Liver (tissue), 9 donors: ENCODE results near the gene STK38L. TPM values are rescaled to one million over a fixed set of nuclear protein-coding genes. Genes with fewer than 3 reads are reported as not detected.

Experiments used
- DNase-seq: peaks from one replicate; pipeline ENCODE4 v3.0.0-alpha.2; 2017; ENCODE audit warnings: low spot score
- H3K27ac ChIP-seq, 2 donors: one replicate each; pipeline ENCODE4 v1.7.0; 2013; ENCODE audit warnings: inconsistent platforms in 2 of 2, low read length in 2 of 2, control low read depth in 1 of 2, low read depth in 1 of 2, mild to moderate bottlenecking in 1 of 2
- H3K27me3 ChIP-seq, 4 donors: one replicate each; pipeline versions ENCODE4 v1.6.1 to v1.7.0; 2013; ENCODE audit warnings: low read length in 3 of 4, inconsistent platforms in 1 of 4, mild to moderate bottlenecking in 1 of 4, moderate library complexity in 1 of 4; ENCODE audit not compliant: control insufficient read depth in 4 of 4, insufficient read depth in 4 of 4
- H3K36me3 ChIP-seq, 4 donors: one replicate each; pipeline versions ENCODE4 v1.6.1 to v1.7.0; 2013; ENCODE audit warnings: low read length in 3 of 4, mild to moderate bottlenecking in 3 of 4, low read depth in 1 of 4, moderate library complexity in 1 of 4; ENCODE audit not compliant: control insufficient read depth in 4 of 4, insufficient read depth in 3 of 4
- H3K4me1 ChIP-seq, 4 donors: one replicate each; pipeline versions ENCODE4 v1.6.1 to v1.7.0; 2013; ENCODE audit warnings: low read length in 3 of 4, mild to moderate bottlenecking in 3 of 4, moderate library complexity in 1 of 4; ENCODE audit not compliant: control insufficient read depth in 4 of 4, insufficient read depth in 4 of 4
- H3K4me3 ChIP-seq, 3 donors: one replicate each; pipeline versions ENCODE4 v1.6.1 to v1.7.0; 2013; ENCODE audit warnings: low read length in 3 of 3, control low read depth in 1 of 3, low read depth in 1 of 3, mild to moderate bottlenecking in 1 of 3
- H3K9ac ChIP-seq, 2 donors: one replicate each; pipeline ENCODE4 v1.7.0; 2013; ENCODE audit warnings: low read length in 2 of 2, mild to moderate bottlenecking in 2 of 2, moderate library complexity in 2 of 2, control low read depth in 1 of 2, low read depth in 1 of 2
- H3K9me3 ChIP-seq, 4 donors: one replicate each; pipeline versions ENCODE4 v1.6.1 to v1.7.0; 2013; ENCODE audit warnings: low read length in 3 of 4; ENCODE audit not compliant: control insufficient read depth in 4 of 4
- ATF3 ChIP-seq: IDR thresholded peaks from 2 replicates; pipeline ENCODE4 v1.6.1; 2016; ENCODE audit warnings: antibody characterized with exemption
- EGR1 ChIP-seq, 2 donors: IDR thresholded peaks; 2 replicates each; pipeline ENCODE4 v1.6.1; 2016 to 2018; ENCODE audit warnings: antibody characterized with exemption in 2 of 2, low read depth in 2 of 2
- FOXA1 ChIP-seq: IDR thresholded peaks from 2 replicates; pipeline ENCODE4 v1.6.1; 2016; ENCODE audit warnings: antibody characterized with exemption
- FOXA2 ChIP-seq: IDR thresholded peaks from 2 replicates; pipeline ENCODE4 v1.6.1; 2016; ENCODE audit warnings: antibody characterized with exemption
- GABPA ChIP-seq, 2 donors: IDR thresholded peaks in 1 of 2; conservative IDR thresholded peaks in 1 of 2; 2 replicates each; pipeline ENCODE4 v1.6.1; 2016; ENCODE audit warnings: antibody characterized with exemption in 2 of 2, mild to moderate bottlenecking in 1 of 2, moderate library complexity in 1 of 2
- HNF4A ChIP-seq, 2 donors: conservative IDR thresholded peaks; 2 replicates each; pipeline ENCODE4 v1.6.1; 2016; ENCODE audit warnings: antibody characterized with exemption in 2 of 2, mild to moderate bottlenecking in 2 of 2
- JUND ChIP-seq, 2 donors: IDR thresholded peaks; 2 replicates each; pipeline ENCODE4 v1.6.1; 2016; ENCODE audit warnings: antibody characterized with exemption in 2 of 2
- NR2F2 ChIP-seq: IDR thresholded peaks from 2 replicates; pipeline ENCODE4 v1.6.1; 2016; ENCODE audit warnings: antibody characterized with exemption
- RAD21 ChIP-seq, 2 donors: IDR thresholded peaks; 2 replicates each; pipeline ENCODE4 v1.6.1; 2016; ENCODE audit warnings: antibody characterized with exemption in 2 of 2, mild to moderate bottlenecking in 2 of 2
- RXRA ChIP-seq, 2 donors: IDR thresholded peaks; 2 replicates each; pipeline ENCODE4 v1.6.1; 2017 to 2018; ENCODE audit warnings: antibody characterized with exemption in 2 of 2, mild to moderate bottlenecking in 1 of 2
- YY1 ChIP-seq: IDR thresholded peaks from 2 replicates; pipeline ENCODE4 v1.6.1; 2016; ENCODE audit warnings: antibody characterized with exemption, mild to moderate bottlenecking
- WGBS: extraction: QIAGEN DNeasy Blood & Tissue Kit; methylation state at CpG from one replicate; pipeline ENCODE4 v1.1.7; 2013; 5-methylcytosine and 5-hydroxymethylcytosine counted together
- polyA plus RNA-seq, 2 donors: library from polyadenylated mRNA; stranded (reverse) in 1 of 2; unstranded in 1 of 2; fragments of 200-250 nt in 1 of 2; fragments of >200 nt in 1 of 2; fragmentation: Nextera tagmentation in 1 of 2; extraction: Ambion mirVana in 1 of 2; gene quantifications; one replicate each; pipeline versions ENCODE4 v1.2.1 to v1.2.3, GENCODE V29; 2013 to 2015
- total RNA-seq, 2 donors: library from RNA; depleted of rRNA; stranded (reverse); fragments of >200 nt; gene quantifications; one replicate each; pipeline ENCODE4 v1.2.3, GENCODE V29; 2014
- TF ChIP-seq, protein P1 (sequence below): IDR thresholded peaks from 2 replicates; pipeline ENCODE4 v1.6.1; 2016; ENCODE audit warnings: antibody characterized with exemption, mild to moderate bottlenecking
- TF ChIP-seq, protein P2 (sequence below): IDR thresholded peaks from 2 replicates; pipeline ENCODE4 v1.6.1; 2016; ENCODE audit warnings: antibody characterized with exemption
- TF ChIP-seq, protein P3 (sequence below): IDR thresholded peaks from 2 replicates; pipeline ENCODE4 v1.6.1; 2016; ENCODE audit warnings: antibody characterized with exemption
- TF ChIP-seq, protein P4 (sequence below): fragments of 150-350 bp; IDR thresholded peaks from 2 replicates; pipeline ENCODE4 v1.5.1; 2017; ENCODE audit warnings: improper control_type of control experiment, low read depth, low read length; ENCODE audit not compliant: missing input control
- donor health status: healthy.
- donor health status: healthy.
- donor health status: healthy.
- donor health status: healthy.
- donor health status: healthy.

The STK38L gene
- total and polyA plus RNA-seq, 4 donors, result 2.8 to 8.6 (median 6.6) TPM

DNA sequence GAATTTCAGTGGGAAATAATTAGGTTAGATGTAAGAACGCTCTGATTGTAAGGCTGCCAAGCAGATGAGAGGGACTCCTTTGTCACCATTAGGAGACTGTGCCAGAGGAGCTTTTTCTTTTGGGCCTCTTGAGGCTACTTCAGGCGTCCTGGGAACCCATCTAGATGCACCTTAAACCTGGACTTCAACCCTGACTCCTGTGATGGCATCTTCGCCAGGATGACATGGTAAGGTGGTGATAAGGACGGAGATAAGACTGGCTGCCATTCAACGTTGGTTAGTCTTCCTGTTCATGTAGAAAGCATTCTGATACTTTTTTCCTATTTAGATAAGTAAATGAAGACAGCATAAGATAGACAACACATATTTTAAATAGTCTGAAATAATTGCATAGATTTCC is 36.3 kb downstream of the STK38L start:
- Histone ChIP-seq H3K4me1 (peaks cover 3 to 11% (median 5%) of the 10 kb centered on the region in 4 donors), H3K4me3 (no peak overlapping the region), H3K27ac (no peak overlapping the region), H3K9ac (no peak overlapping the region), H3K27me3 (no peaks in the 10 kb centered on the region), H3K9me3 (no peaks in the 10 kb centered on the region), H3K36me3 (peaks cover 0 to 2% (median 0%) of the 10 kb centered on the region in 4 donors)
- TF ChIP-seq EGR1 (IDR thresholded peaks at IDR 0.05; ENCODE audit: low read depth in 2 of 2) (no peak), RAD21 (IDR thresholded peaks at IDR 0.05) (no peak), FOXA2 (no peak), ATF3 (no peak)
- 81% methylated on average over 5 of the region's 5 CpGs for WGBS
- DNase-seq, result no peak

GRCh38 chr12:27282754-27283153 is 38.7 kb downstream of the STK38L start:
- H3K4me1 ChIP-seq, result peaks cover 0 to 7% (median 2%) of the 10 kb centered on the region in 4 donors
- TF ChIP-seq GABPA (IDR thresholded peaks at IDR 0.05 in 1 of 2, conservative IDR thresholded peaks at IDR 0.05 in 1 of 2) (no peak), EGR1 (IDR thresholded peaks at IDR 0.05; ENCODE audit: low read depth in 2 of 2) (no peak), NR2F2 (no peak), RXRA (IDR thresholded peaks at IDR 0.05) (no peak), ATF3 (no peak)
- TF ChIP-seq, protein P1, sequence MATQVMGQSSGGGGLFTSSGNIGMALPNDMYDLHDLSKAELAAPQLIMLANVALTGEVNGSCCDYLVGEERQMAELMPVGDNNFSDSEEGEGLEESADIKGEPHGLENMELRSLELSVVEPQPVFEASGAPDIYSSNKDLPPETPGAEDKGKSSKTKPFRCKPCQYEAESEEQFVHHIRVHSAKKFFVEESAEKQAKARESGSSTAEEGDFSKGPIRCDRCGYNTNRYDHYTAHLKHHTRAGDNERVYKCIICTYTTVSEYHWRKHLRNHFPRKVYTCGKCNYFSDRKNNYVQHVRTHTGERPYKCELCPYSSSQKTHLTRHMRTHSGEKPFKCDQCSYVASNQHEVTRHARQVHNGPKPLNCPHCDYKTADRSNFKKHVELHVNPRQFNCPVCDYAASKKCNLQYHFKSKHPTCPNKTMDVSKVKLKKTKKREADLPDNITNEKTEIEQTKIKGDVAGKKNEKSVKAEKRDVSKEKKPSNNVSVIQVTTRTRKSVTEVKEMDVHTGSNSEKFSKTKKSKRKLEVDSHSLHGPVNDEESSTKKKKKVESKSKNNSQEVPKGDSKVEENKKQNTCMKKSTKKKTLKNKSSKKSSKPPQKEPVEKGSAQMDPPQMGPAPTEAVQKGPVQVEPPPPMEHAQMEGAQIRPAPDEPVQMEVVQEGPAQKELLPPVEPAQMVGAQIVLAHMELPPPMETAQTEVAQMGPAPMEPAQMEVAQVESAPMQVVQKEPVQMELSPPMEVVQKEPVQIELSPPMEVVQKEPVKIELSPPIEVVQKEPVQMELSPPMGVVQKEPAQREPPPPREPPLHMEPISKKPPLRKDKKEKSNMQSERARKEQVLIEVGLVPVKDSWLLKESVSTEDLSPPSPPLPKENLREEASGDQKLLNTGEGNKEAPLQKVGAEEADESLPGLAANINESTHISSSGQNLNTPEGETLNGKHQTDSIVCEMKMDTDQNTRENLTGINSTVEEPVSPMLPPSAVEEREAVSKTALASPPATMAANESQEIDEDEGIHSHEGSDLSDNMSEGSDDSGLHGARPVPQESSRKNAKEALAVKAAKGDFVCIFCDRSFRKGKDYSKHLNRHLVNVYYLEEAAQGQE, result no peak
- TF ChIP-seq, protein P2, sequence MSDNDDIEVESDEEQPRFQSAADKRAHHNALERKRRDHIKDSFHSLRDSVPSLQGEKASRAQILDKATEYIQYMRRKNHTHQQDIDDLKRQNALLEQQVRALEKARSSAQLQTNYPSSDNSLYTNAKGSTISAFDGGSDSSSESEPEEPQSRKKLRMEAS, result no peak
- TF ChIP-seq, protein P3, sequence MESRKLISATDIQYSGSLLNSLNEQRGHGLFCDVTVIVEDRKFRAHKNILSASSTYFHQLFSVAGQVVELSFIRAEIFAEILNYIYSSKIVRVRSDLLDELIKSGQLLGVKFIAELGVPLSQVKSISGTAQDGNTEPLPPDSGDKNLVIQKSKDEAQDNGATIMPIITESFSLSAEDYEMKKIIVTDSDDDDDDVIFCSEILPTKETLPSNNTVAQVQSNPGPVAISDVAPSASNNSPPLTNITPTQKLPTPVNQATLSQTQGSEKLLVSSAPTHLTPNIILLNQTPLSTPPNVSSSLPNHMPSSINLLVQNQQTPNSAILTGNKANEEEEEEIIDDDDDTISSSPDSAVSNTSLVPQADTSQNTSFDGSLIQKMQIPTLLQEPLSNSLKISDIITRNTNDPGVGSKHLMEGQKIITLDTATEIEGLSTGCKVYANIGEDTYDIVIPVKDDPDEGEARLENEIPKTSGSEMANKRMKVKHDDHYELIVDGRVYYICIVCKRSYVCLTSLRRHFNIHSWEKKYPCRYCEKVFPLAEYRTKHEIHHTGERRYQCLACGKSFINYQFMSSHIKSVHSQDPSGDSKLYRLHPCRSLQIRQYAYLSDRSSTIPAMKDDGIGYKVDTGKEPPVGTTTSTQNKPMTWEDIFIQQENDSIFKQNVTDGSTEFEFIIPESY, result no peak
- 98% methylated on average over 2 of the region's 2 CpGs for WGBS
- no peaks in the 10 kb centered on the region for H3K27me3 ChIP-seq
- DNase-seq, result no peak
- peaks cover 0 to 2% (median 0%) of the 10 kb centered on the region in 4 donors for H3K36me3 ChIP-seq
- H3K9me3 ChIP-seq, result no peaks in the 10 kb centered on the region
- no peak overlapping the region for H3K9ac ChIP-seq
- H3K27ac ChIP-seq, result no peak overlapping the region
- no peak overlapping the region for H3K4me3 ChIP-seq

DNA sequence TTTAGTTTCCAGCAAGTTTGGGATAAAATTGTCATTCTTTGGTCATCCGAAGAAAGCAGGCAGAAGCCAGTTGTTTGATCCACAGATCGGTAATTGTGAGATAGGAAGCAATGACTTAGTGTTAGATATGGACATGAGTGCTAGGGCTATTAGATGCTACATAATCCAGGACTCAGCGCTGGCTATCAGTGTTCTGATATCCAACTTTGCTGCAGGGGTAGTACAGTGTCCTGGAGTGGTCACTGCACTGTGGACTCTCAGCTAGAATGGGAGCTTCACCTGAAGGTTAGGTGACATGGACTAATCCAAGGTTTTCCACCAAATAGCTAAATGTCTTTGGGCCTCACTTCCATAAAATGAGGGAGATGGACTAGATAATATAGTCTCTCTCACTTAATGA is 39.9 kb downstream of the STK38L start:
- WGBS, result 94% methylated on average over 3 of the region's 3 CpGs
- Histone ChIP-seq H3K27me3 (no peaks in the 10 kb centered on the region), H3K9ac (no peak overlapping the region), H3K9me3 (no peaks in the 10 kb centered on the region), H3K36me3 (peaks cover 0 to 2% (median 0%) of the 10 kb centered on the region in 4 donors), H3K4me1 (no peaks in the 10 kb centered on the region), H3K27ac (no peak overlapping the region), H3K4me3 (no peak overlapping the region)
- no peak for DNase-seq
- TF ChIP-seq, protein P4, sequence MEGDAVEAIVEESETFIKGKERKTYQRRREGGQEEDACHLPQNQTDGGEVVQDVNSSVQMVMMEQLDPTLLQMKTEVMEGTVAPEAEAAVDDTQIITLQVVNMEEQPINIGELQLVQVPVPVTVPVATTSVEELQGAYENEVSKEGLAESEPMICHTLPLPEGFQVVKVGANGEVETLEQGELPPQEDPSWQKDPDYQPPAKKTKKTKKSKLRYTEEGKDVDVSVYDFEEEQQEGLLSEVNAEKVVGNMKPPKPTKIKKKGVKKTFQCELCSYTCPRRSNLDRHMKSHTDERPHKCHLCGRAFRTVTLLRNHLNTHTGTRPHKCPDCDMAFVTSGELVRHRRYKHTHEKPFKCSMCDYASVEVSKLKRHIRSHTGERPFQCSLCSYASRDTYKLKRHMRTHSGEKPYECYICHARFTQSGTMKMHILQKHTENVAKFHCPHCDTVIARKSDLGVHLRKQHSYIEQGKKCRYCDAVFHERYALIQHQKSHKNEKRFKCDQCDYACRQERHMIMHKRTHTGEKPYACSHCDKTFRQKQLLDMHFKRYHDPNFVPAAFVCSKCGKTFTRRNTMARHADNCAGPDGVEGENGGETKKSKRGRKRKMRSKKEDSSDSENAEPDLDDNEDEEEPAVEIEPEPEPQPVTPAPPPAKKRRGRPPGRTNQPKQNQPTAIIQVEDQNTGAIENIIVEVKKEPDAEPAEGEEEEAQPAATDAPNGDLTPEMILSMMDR, result no peak
- TF ChIP-seq ATF3 (no peak), EGR1 (IDR thresholded peaks at IDR 0.05; ENCODE audit: low read depth in 2 of 2) (no peak), HNF4A (conservative IDR thresholded peaks at IDR 0.05) (no peak), GABPA (IDR thresholded peaks at IDR 0.05 in 1 of 2, conservative IDR thresholded peaks at IDR 0.05 in 1 of 2) (no peak), FOXA1 (no peak), RAD21 (IDR thresholded peaks at IDR 0.05) (no peak), YY1 (no peak), JUND (IDR thresholded peaks at IDR 0.05) (no peak), FOXA2 (no peak), NR2F2 (no peak)
- TF ChIP-seq, protein P2, result no peak
